SIG-M5 treated with dmso at 0.1 percent for 504 hours (cell line): ENCODE data around the gene IPO7.
A peak's percentile ranks its signal among the peaks of the same experiment; 100 is the strongest.
"Not testable (repeated sequence)": the region's sequence is repeated elsewhere in the genome, so short reads cannot be mapped to it uniquely, and the experiment has no call there.

ENCODE experiments used
- DNase-seq: peaks from one replicate; lab custom pipeline; 2025; ENCODE audit not compliant: unreplicated experiment; lab: John Stamatoyannopoulos, UW

Gene IPO7

GRCh38 chr11:9384535-9385326 is at the start of gene IPO7:
IPO7 (plus strand) TSS chr11:9384652; CDS start chr11:9384764, 112 bp downstream.
- peak; percentile 85 for DNase-seq

GRCh38 chr11:9341638-9342178 is 42.7 kb upstream of the IPO7 start:
- DNase-seq = no peak

- DNase-seq = no peak
Measured at GRCh38 chr11:9344061-9344680, 40.3 kb upstream of the IPO7 start.

GRCh38 chr11:9347100-9347499 is 37.4 kb upstream of the IPO7 start:
- DNase-seq = no peak

GRCh38 chr11:9347779-9348178 is 36.7 kb upstream of the IPO7 start:
- DNase-seq = not testable (repeated sequence)

- DNase-seq = no peak
Measured at GRCh38 chr11:9351321-9351881, 33.1 kb upstream of the IPO7 start.

- no peak for DNase-seq
Measured at GRCh38 chr11:9357041-9357440, 27.4 kb upstream of the IPO7 start.

GRCh38 chr11:9360862-9361622 is 23.4 kb upstream of the IPO7 start:
- not testable (repeated sequence) for DNase-seq

GRCh38 chr11:9362393-9362863 is 22.0 kb upstream of the IPO7 start:
- DNase-seq = no peak

- peak; percentile 87 for DNase-seq
Measured at GRCh38 chr11:9363954-9364912, 20.2 kb upstream of the IPO7 start.

- no peak for DNase-seq
Measured at GRCh38 chr11:9367551-9367950, 16.9 kb upstream of the IPO7 start.

- DNase-seq = no peak
Measured at GRCh38 chr11:9377036-9377435, 7.4 kb upstream of the IPO7 start.

- no peak for DNase-seq
Measured at GRCh38 chr11:9379041-9379440, 5.4 kb upstream of the IPO7 start.

GRCh38 chr11:9380773-9381172 is 3.7 kb upstream of the IPO7 start:
- DNase-seq = no peak

- DNase-seq = peak; percentile 70
Measured at GRCh38 chr11:9385327-9385899, 961 bp downstream of the IPO7 start.

GRCh38 chr11:9386086-9386485 is 1.6 kb downstream of the IPO7 start:
- no peak for DNase-seq

- DNase-seq = peak; percentile 39
Measured at GRCh38 chr11:9386901-9387300, 2.4 kb downstream of the IPO7 start.

- no peak for DNase-seq
Measured at GRCh38 chr11:9396310-9396709, 11.9 kb downstream of the IPO7 start.

- DNase-seq = no peak
Measured at GRCh38 chr11:9396752-9397151, 12.3 kb downstream of the IPO7 start.
